ENCODE results near the gene MARCKSL1.

Gene MARCKSL1

GRCh38 chr1:32352239-32352745 lies 16.3 kb upstream of the MARCKSL1 start:
- no peak for DNase-seq

GRCh38 chr1:32351399-32352238 lies 15.6 kb upstream of the MARCKSL1 start:
- peak; percentile 60 for DNase-seq

GRCh38 chr1:32350785-32351398 lies 14.9 kb upstream of the MARCKSL1 start:
- DNase-seq, result no peak

GRCh38 chr1:32349211-32349708 lies 13.2 kb upstream of the MARCKSL1 start:
- no peak for DNase-seq

- no peak for DNase-seq
Measured at GRCh38 chr1:32346532-32347157, 10.6 kb upstream of the MARCKSL1 start.

- DNase-seq, result no peak
Measured at GRCh38 chr1:32345289-32345827, 9.3 kb upstream of the MARCKSL1 start.

GRCh38 chr1:32342704-32343103 lies 6.7 kb upstream of the MARCKSL1 start:
- no peak for DNase-seq

GRCh38 chr1:32341971-32342370 lies 5.9 kb upstream of the MARCKSL1 start:
- no peak for DNase-seq

GRCh38 chr1:32341186-32341757 lies 5.2 kb upstream of the MARCKSL1 start:
- DNase-seq, result no peak

GRCh38 chr1:32339363-32339978 lies 3.4 kb upstream of the MARCKSL1 start:
- no peak for DNase-seq

- no peak for DNase-seq
Measured at GRCh38 chr1:32338637-32339145, 2.7 kb upstream of the MARCKSL1 start.

- DNase-seq, result no peak
Measured at GRCh38 chr1:32337855-32338636, 2.0 kb upstream of the MARCKSL1 start.

GRCh38 chr1:32336963-32337675 lies 1.1 kb upstream of the MARCKSL1 start:
- DNase-seq, result no peak

- DNase-seq, result no peak
Measured at GRCh38 chr1:32336591-32336932, 529 bp upstream of the MARCKSL1 start.

- DNase-seq, result no peak
Measured at GRCh38 chr1:32335535-32335789, 571 bp downstream of the MARCKSL1 start.

GRCh38 chr1:32334864-32335534 lies 1.0 kb downstream of the MARCKSL1 start:
- DNase-seq, result no peak

- no peak for DNase-seq
Measured at GRCh38 chr1:32334274-32334861, 1.7 kb downstream of the MARCKSL1 start.

- no peak for DNase-seq
Measured at GRCh38 chr1:32333251-32333963, 2.6 kb downstream of the MARCKSL1 start.

GRCh38 chr1:32332290-32333079 lies 3.5 kb downstream of the MARCKSL1 start:
- no peak for DNase-seq
